HepG2 (cell line): Measurements from ENCODE around the gene RUNX2. TPM values are rescaled to one million over a fixed set of nuclear protein-coding genes. Genes with fewer than 3 reads are reported as not detected.

Source experiments
- ATAC-seq: fragments of 200-7000 bp; cut with Tn5 transposase; 3 replicates; pipeline ENCODE4 v1.9.1; 2020; ENCODE audit warnings: mild to moderate bottlenecking, moderate library complexity
- BruUV-seq: library from RNA; stranded (reverse); fragments of 400-500 nt; replicated peaks from 2 replicates; lab custom pipeline; 2021; lab: Mats Ljungman, UMichigan
- CTCF ChIA-PET: fragments of 300-600 bp; formaldehyde crosslinking; extraction: SDS; loops from one replicate; lab custom pipeline; 2021; ENCODE audit warnings: low total read pairs, inconsistent platforms, low intra/inter-chr PET ratio; lab: Yijun Ruan, JAX
- POLR2A ChIA-PET: fragments of 350-600 bp; sonication (Branson Sonifier 250); formaldehyde crosslinking; loops from one replicate; lab custom pipeline; 2020; ENCODE audit warnings: antibody characterized with exemption, inconsistent platforms; lab: Yijun Ruan, JAX
- DNase-seq: peaks from one replicate; pipeline ENCODE4 v3.0.0-alpha.2; 2015; ENCODE audit warnings: low spot score
- FAIRE-seq: peaks from 3 replicates; lab custom pipeline; 2011; peaks lifted over from hg19 to GRCh38; lab: Jason Lieb, UNC
- H2AFZ ChIP-seq: one replicate; pipeline ENCODE4 v1.6.1; 2011; ENCODE audit warnings: low read length, inconsistent platforms
- H3K27ac ChIP-seq: fragments of 300-600 bp; 3 replicates; pipeline ENCODE4 v1.8.0; 2011; ENCODE audit warnings: mixed run types, mild to moderate bottlenecking, mixed read lengths, low read length, inconsistent platforms; ENCODE audit not compliant: insufficient read depth; ENCODE audit errors: extremely low read length
- H3K27me3 ChIP-seq, 2 experiments: fragments of 200-600 bp in 1 of 2; 2 replicates in 1 of 2; 3 replicates in 1 of 2; pipeline versions ENCODE4 v1.6.0 to v1.8.0; 2011; ENCODE audit warnings: low read length in 2 of 2, mild to moderate bottlenecking in 2 of 2, moderate library complexity in 2 of 2, inconsistent platforms in 1 of 2; ENCODE audit not compliant: insufficient read depth in 2 of 2, control insufficient read depth in 1 of 2
- H3K36me3 ChIP-seq, 2 experiments: fragments of 200-600 bp in 1 of 2; replicated peaks in 1 of 2; 2 replicates in 1 of 2; 3 replicates in 1 of 2; pipeline versions ENCODE4 v1.5.1 to v1.8.0; 2011; ENCODE audit warnings: low read length in 2 of 2, inconsistent platforms in 1 of 2; ENCODE audit not compliant: insufficient read depth in 2 of 2, control insufficient read depth in 1 of 2
- H3K4me1 ChIP-seq: 2 replicates; pipeline ENCODE4 v1.5.1; 2012; ENCODE audit warnings: low read length, inconsistent platforms; ENCODE audit not compliant: insufficient read depth
- H3K4me2 ChIP-seq: 2 replicates; pipeline ENCODE4 v1.6.0; 2011; ENCODE audit warnings: low read depth, low read length, inconsistent platforms
- H3K4me3 ChIP-seq, 3 experiments: fragments of 200-600 bp in 1 of 3; sonication (generic), shearing (Covaris generic) in 1 of 3; replicated peaks in 1 of 3; 2 replicates each; pipeline ENCODE4 v1.5.1; 2011 to 2016; ENCODE audit warnings: low read length in 3 of 3, inconsistent platforms in 2 of 3, low read depth in 2 of 3, mild to moderate bottlenecking in 2 of 3, control low read depth in 1 of 3, mixed read lengths in 1 of 3; ENCODE audit not compliant: insufficient read depth in 1 of 3
- H3K79me2 ChIP-seq: one replicate; pipeline ENCODE4 v1.6.1; 2011; ENCODE audit warnings: low read length, inconsistent platforms; ENCODE audit not compliant: insufficient read depth
- H3K9ac ChIP-seq: 2 replicates; pipeline ENCODE4 v1.6.0; 2011; ENCODE audit warnings: mild to moderate bottlenecking, low read depth, low read length, inconsistent platforms; ENCODE audit not compliant: insufficient read depth
- H3K9me3 ChIP-seq: 2 replicates; pipeline ENCODE4 v1.5.1; 2012; ENCODE audit warnings: mild to moderate bottlenecking, low read length
- H4K20me1 ChIP-seq: 2 replicates; pipeline ENCODE4 v1.6.0; 2011; ENCODE audit warnings: inconsistent platforms, mild to moderate bottlenecking, low read length, moderate library complexity; ENCODE audit not compliant: insufficient read depth
- ATF7-NPFF ChIP-seq: sonication (generic); formaldehyde crosslinking; IDR thresholded peaks from 2 replicates; pipeline ENCODE4 v1.8.1; 2023; ENCODE audit warnings: mild to moderate bottlenecking, low read depth, missing genetic modification reagents, moderate library complexity
- CENPX ChIP-seq: sonication (generic); formaldehyde crosslinking; IDR thresholded peaks from 2 replicates; pipeline ENCODE4 v1.9.0; 2021; ENCODE audit warnings: mild to moderate bottlenecking, missing genetic modification reagents, moderate library complexity
- HDAC2 ChIP-seq: sonication (generic); formaldehyde crosslinking; IDR thresholded peaks from 2 replicates; pipeline ENCODE4 v1.4.0; 2020; ENCODE audit warnings: missing genetic modification reagents
- KMT2B ChIP-seq: IDR thresholded peaks from 2 replicates; pipeline ENCODE4 v1.6.1; 2016; ENCODE audit warnings: missing genetic modification reagents, missing compliant biosample characterization
- LCORL ChIP-seq, 2 experiments: fragments of 450-650 bp in 1 of 2; sonication (generic) in 1 of 2; formaldehyde crosslinking in 1 of 2; IDR thresholded peaks; 2 replicates each; pipeline versions ENCODE4 v1.5.0 to v1.6.1; 2017 to 2020; ENCODE audit warnings: antibody characterized with exemption in 1 of 2, missing genetic modification reagents in 1 of 2
- RFX5 ChIP-seq: IDR thresholded peaks from 2 replicates; pipeline ENCODE4 v1.6.1; 2011; ENCODE audit warnings: low read depth, low read length, improper control_type of control experiment
- TCF7L2 ChIP-seq: IDR thresholded peaks from 2 replicates; pipeline ENCODE4 v1.6.1; 2011; ENCODE audit warnings: mild to moderate bottlenecking, low read depth, low read length, moderate library complexity
- TFE3 ChIP-seq: IDR thresholded peaks from 2 replicates; pipeline ENCODE4 v1.6.1; 2016
- TGIF2 ChIP-seq: IDR thresholded peaks from 2 replicates; pipeline ENCODE4 v1.6.1; 2016; ENCODE audit warnings: control low read depth, missing compliant biosample characterization
- ZHX2 ChIP-seq, 2 experiments: sonication (generic) in 1 of 2; formaldehyde crosslinking in 1 of 2; IDR thresholded peaks; 2 replicates each; pipeline versions ENCODE4 v1.6.1 to v1.9.0; 2014 to 2022; ENCODE audit warnings: antibody characterized with exemption in 1 of 2, borderline replicate concordance in 1 of 2, inconsistent platforms in 1 of 2, low read depth in 1 of 2, missing genetic modification reagents in 1 of 2
- ZNF264 ChIP-seq: sonication (generic); formaldehyde crosslinking; IDR thresholded peaks from 2 replicates; pipeline ENCODE4 v1.4.0; 2020; ENCODE audit warnings: missing genetic modification reagents
- ZNF550 ChIP-seq: sonication (generic); formaldehyde crosslinking; IDR thresholded peaks from 2 replicates; pipeline ENCODE4 v1.4.0; 2020; ENCODE audit warnings: mild to moderate bottlenecking, missing genetic modification reagents, borderline replicate concordance
- ZNF660 ChIP-seq: sonication (generic); formaldehyde crosslinking; IDR thresholded peaks from 2 replicates; pipeline ENCODE4 v1.5.1; 2020; ENCODE audit warnings: mild to moderate bottlenecking, low read depth, missing genetic modification reagents, borderline replicate concordance
- ZNF709 ChIP-seq: sonication (generic); formaldehyde crosslinking; IDR thresholded peaks from 2 replicates; pipeline ENCODE4 v1.5.0; 2020; ENCODE audit warnings: mild to moderate bottlenecking, missing genetic modification reagents
- ZNF782 ChIP-seq: sonication (generic); formaldehyde crosslinking; IDR thresholded peaks from 2 replicates; pipeline ENCODE4 v1.4.0; 2020; ENCODE audit warnings: missing genetic modification reagents, mild to moderate bottlenecking, borderline replicate concordance
- ZSCAN22 ChIP-seq: sonication (generic); formaldehyde crosslinking; IDR thresholded peaks from 2 replicates; pipeline ENCODE4 v1.4.0; 2020; ENCODE audit warnings: mild to moderate bottlenecking, missing genetic modification reagents
- WGBS: methylation state at CpG from one replicate; pipeline ENCODE4 v1.1.6; 2017; ENCODE audit warnings: low lambda C conversion rate; 5-methylcytosine and 5-hydroxymethylcytosine counted together
- in situ Hi-C: cut with HindIII; loops from 2 replicates; pipeline ENCODE4 v1.10.0; 2017; ENCODE audit warnings: low pct_unique_long_range_greater_than_20kb; ENCODE audit not compliant: extremely low pct_ligation_motif_present
- intact Hi-C: fragments of 100-400 bp; cut with micrococcal nuclease; formaldehyde crosslinking; loops from one replicate; pipeline ENCODE4 v1.10.0; 2022; ENCODE audit not compliant: unreplicated experiment
- polyA plus RNA-seq, 8 experiments: library from polyadenylated mRNA; depleted of rRNA in 3 of 8; stranded (reverse) in 7 of 8; unstranded in 1 of 8; fragments of >200 nt; fragmentation: Illumina TruSeq in 4 of 8; extraction: Trizol in 4 of 8; gene quantifications; 2 replicates each; pipeline versions ENCODE4 v1.2.1 to v1.2.3, GENCODE V29; 2011 to 2016; ENCODE audit warnings: low read depth in 4 of 8, missing spikeins in 1 of 8, mixed read lengths in 1 of 8; ENCODE audit not compliant: insufficient read depth in 1 of 8
- total RNA-seq, 5 experiments: library from RNA; depleted of rRNA; stranded (reverse); fragments of >200 nt; fragmentation: Illumina TruSeq; extraction: Trizol; gene quantifications; 2 replicates each; pipeline ENCODE4 v1.2.3, GENCODE V29; 2016; ENCODE audit warnings: low read depth in 1 of 5
- TF ChIP-seq, protein P1 (sequence below): IDR thresholded peaks from 2 replicates; pipeline ENCODE4 v1.6.1; 2016; ENCODE audit warnings: low read depth, borderline replicate concordance

The RUNX2 gene
- total and polyA plus RNA-seq, 2 of the 13 experiments (the other 11 are each of a cell fraction or from before 2014, with no cell fraction given) = not detected

- FAIRE-seq = no peak
- in situ Hi-C loops (no loop called here), intact Hi-C loops (no loop called here)
- BruUV-seq = no TSS peak
- no peaks in the 10 kb centered on the region for H3K9me3 ChIP-seq
- H3K4me1 ChIP-seq = no peaks in the 10 kb centered on the region
- H3K4me3 ChIP-seq = no peak overlapping the region
- no peaks in the 10 kb centered on the region for H3K79me2 ChIP-seq
- no peaks in the 10 kb centered on the region for H3K36me3 ChIP-seq
- no peaks in the 10 kb centered on the region for H4K20me1 ChIP-seq
- ChIA-PET POLR2A (no interaction called here), CTCF (no interaction called here)
- H3K27me3 ChIP-seq = peaks cover 0 to 21% of the 10 kb centered on the region in 2 experiments; a peak in 1 of 5 replicates
- H3K4me2 ChIP-seq = no peak overlapping the region
- no peak overlapping the region for H2AFZ ChIP-seq
- no peak overlapping the region for H3K27ac ChIP-seq
- no peak overlapping the region for H3K9ac ChIP-seq
- DNase-seq = no peak
- no peak for ATAC-seq
- 45% methylated on average over 4 of the region's 4 CpGs for WGBS
- TF ChIP-seq CENPX (CRISPR knock-in tag) (no peak), RFX5 (no peak), ZHX2 (IDR thresholded peaks at IDR 0.05; ENCODE audit: low read depth) (no peak), ZHX2 (CRISPR knock-in tag; IDR thresholded peaks at IDR 0.05; ENCODE audit: borderline replicate concordance) (no peak), ZNF709 (CRISPR knock-in tag) (no peak), ZNF660 (CRISPR knock-in tag) (no peak), HDAC2 (no peak), LCORL (IDR thresholded peaks at IDR 0.05) (no peak), LCORL (CRISPR knock-in tag; IDR thresholded peaks at IDR 0.05) (no peak), ATF7-NPFF (CRISPR knock-in tag) (no peak), ZSCAN22 (CRISPR knock-in tag) (no peak), TCF7L2 (no peak), ZNF264 (CRISPR knock-in tag) (no peak), TGIF2 (CRISPR knock-in tag) (no peak), ZNF782 (CRISPR knock-in tag) (no peak), ZNF550 (CRISPR knock-in tag) (no peak), TFE3 (CRISPR knock-in tag) (no peak), KMT2B (CRISPR knock-in tag) (no peak)
- TF ChIP-seq, protein P1, sequence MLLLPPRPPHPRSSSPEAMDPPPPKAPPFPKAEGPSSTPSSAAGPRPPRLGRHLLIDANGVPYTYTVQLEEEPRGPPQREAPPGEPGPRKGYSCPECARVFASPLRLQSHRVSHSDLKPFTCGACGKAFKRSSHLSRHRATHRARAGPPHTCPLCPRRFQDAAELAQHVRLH = no peak
These were observed 126.1 kb downstream of the RUNX2 start for GRCh38 chr6:45454008-45454911.
